HL-60 (cell line): ENCODE measurements around the gene C16orf74.

ENCODE experiments used
- DNase-seq, 2 experiments: peaks; one replicate each; pipeline ENCODE4 v3.0.0-alpha.2; 2010 to 2020; ENCODE audit warnings: low read depth in 1 of 2, low spot score in 1 of 2
- H3K27ac ChIP-seq: fragments of 250-450 bp; sonication (Bioruptor Pico); replicated peaks from 2 replicates; pipeline ENCODE4 v1.5.1; 2020; ENCODE audit warnings: mild to moderate bottlenecking, moderate library complexity
- H3K27me3 ChIP-seq: fragments of 250-450 bp; sonication (Bioruptor Pico); 2 replicates; pipeline ENCODE4 v1.5.1; 2021; ENCODE audit warnings: mild to moderate bottlenecking, moderate library complexity; ENCODE audit not compliant: insufficient read depth, poor library complexity, severe bottlenecking
- H3K4me3 ChIP-seq: replicated peaks from 2 replicates; pipeline ENCODE4 v1.5.1; 2011; ENCODE audit warnings: mild to moderate bottlenecking, control low read depth, low read length; ENCODE audit not compliant: insufficient read depth
- GABPA ChIP-seq: IDR thresholded peaks from 2 replicates; pipeline ENCODE4 v1.6.1; 2012; ENCODE audit warnings: low read depth
- POLR2AphosphoS5 ChIP-seq: IDR thresholded peaks from 2 replicates; pipeline ENCODE4 v1.6.1; 2012; ENCODE audit warnings: low read depth
- REST ChIP-seq: IDR thresholded peaks from 2 replicates; pipeline ENCODE4 v1.6.1; 2012; ENCODE audit warnings: low read depth; ENCODE audit not compliant: insufficient replicate concordance
- SPI1 ChIP-seq: IDR thresholded peaks from 2 replicates; pipeline ENCODE4 v1.6.1; 2012; ENCODE audit warnings: low read depth, mild to moderate bottlenecking, borderline replicate concordance
- TF ChIP-seq, protein P1 (sequence below): IDR thresholded peaks from one replicate; pipeline ENCODE4 v1.5.1; 2011; ENCODE audit warnings: low read length, control low read depth, inconsistent platforms; ENCODE audit not compliant: insufficient read depth

Gene C16orf74

DNA sequence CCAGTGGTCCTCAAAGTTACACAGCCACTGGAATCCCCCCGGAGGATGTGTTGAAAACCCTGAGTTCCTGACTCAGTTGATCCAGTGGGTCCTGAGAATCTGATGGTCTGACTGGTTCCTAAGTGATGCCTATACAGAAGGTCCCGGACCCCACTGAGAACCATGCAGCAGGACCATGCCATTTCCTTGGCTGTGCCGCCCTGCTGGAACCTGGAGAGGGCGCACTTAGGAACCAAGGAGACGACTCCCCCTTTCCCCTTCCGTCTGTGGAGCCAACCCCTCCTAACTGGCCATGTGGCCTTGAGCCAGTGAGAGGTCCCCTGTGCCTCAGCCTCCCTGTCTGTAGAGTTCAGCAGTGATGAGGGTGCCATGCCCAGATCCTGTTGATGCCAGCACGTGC lies 22.0 kb downstream of the C16orf74 start:
- Histone ChIP-seq H3K27ac (peak overlapping the region; percentile 74), H3K27me3 (no peaks in the 10 kb centered on the region), H3K4me3 (no peak overlapping the region)
- DNase-seq: no peak
- TF ChIP-seq SPI1: no peak
- no peak for TF ChIP-seq GABPA

DNA sequence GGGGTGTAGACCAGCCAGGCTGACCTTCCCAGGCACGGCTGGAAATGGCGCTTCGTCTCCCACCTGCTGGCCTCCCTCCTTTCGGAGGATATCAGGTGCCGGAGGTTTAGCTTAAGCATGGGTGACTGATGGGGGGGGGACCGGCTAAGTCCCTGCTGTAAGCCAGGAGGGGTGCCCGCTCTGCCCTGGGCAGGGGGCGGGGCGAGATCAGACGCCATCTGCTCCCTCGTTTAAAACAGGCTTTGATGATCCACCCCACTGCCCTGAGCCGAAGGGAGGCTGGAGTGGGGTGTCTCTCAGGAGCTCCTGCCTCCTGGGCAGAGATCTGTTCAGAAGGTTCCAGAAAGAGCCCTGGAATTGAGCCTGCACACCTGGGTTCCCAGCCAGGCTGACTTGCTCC lies 26.0 kb downstream of the C16orf74 start:
- TF ChIP-seq SPI1: no peak
- no peak for TF ChIP-seq POLR2AphosphoS5
- Histone ChIP-seq H3K27ac (no peak overlapping the region), H3K27me3 (no peaks in the 10 kb centered on the region), H3K4me3 (no peak overlapping the region)
- DNase-seq: no peak

DNA sequence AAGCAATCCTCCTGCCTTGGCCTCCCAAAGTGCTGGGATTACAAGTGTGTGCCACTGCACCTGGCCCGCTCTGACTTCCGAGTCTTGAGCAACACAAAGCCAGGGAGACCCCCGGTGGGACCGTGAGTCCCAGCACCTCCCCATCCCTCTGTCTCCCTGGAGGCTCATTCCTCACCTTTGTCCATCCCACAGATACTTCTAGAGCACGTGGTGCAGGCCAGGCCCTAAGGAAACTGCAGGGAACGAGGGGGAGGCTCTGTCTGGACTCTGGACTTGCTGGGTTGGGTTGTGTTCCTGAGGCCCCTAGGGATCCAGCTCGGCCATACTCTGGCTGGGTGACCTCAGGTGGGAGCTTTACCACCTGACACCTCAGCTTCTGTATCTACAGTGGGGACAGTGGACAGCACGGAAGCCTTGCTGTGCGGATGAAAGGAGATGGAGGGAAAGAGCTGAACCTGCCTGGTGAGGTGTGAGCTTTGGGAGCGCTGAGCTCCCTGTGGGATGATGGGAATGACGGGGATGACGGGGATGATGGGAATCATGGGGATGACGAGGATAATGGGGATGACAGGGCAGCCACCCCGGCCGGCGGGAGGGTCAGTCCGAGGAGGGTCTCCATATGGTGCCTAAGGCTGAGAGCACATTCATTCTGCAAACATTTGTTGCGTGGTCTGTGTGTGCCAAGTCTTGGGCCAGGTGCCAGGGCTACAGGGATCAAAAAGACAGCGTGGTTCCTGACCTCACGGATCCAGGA lies 26.6 kb downstream of the C16orf74 start:
- Histone ChIP-seq H3K27ac (no peak overlapping the region), H3K4me3 (no peak overlapping the region), H3K27me3 (no peaks in the 10 kb centered on the region)
- DNase-seq: no peak
- TF ChIP-seq GABPA (no peak), SPI1 (no peak), REST (no peak), POLR2AphosphoS5 (no peak)
- TF ChIP-seq, protein P1, sequence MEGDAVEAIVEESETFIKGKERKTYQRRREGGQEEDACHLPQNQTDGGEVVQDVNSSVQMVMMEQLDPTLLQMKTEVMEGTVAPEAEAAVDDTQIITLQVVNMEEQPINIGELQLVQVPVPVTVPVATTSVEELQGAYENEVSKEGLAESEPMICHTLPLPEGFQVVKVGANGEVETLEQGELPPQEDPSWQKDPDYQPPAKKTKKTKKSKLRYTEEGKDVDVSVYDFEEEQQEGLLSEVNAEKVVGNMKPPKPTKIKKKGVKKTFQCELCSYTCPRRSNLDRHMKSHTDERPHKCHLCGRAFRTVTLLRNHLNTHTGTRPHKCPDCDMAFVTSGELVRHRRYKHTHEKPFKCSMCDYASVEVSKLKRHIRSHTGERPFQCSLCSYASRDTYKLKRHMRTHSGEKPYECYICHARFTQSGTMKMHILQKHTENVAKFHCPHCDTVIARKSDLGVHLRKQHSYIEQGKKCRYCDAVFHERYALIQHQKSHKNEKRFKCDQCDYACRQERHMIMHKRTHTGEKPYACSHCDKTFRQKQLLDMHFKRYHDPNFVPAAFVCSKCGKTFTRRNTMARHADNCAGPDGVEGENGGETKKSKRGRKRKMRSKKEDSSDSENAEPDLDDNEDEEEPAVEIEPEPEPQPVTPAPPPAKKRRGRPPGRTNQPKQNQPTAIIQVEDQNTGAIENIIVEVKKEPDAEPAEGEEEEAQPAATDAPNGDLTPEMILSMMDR: no peak

- no peak overlapping the region for H3K27ac ChIP-seq
- DNase-seq: no peak
- no peaks in the 10 kb centered on the region for H3K27me3 ChIP-seq
- no peak overlapping the region for H3K4me3 ChIP-seq
- TF ChIP-seq GABPA (no peak), POLR2AphosphoS5 (no peak), SPI1 (no peak), REST (no peak)
- TF ChIP-seq, protein P1: no peak
Observed at GRCh38 chr16:85722128-85722893, 28.6 kb downstream of the C16orf74 start.
